BE2C (cell line): ENCODE results near the gene MTMR6. TPM values are rescaled to one million over a fixed set of nuclear protein-coding genes. Genes with fewer than 3 reads are reported as not detected.
"Not testable (repeated sequence)": the region's sequence is repeated elsewhere in the genome, so short reads cannot be mapped to it uniquely, and the experiment has no call there.

ENCODE experiments used
- DNase-seq: peaks from one replicate; pipeline ENCODE4 v3.0.0-alpha.2; 2020
- H3K27me3 ChIP-seq: fragments of 250-450 bp; sonication (Bioruptor Pico); 2 replicates; pipeline ENCODE4 v1.5.1; 2020; ENCODE audit warnings: mild to moderate bottlenecking
- H3K36me3 ChIP-seq: fragments of 250-450 bp; sonication (Bioruptor Pico); 2 replicates; pipeline ENCODE4 v1.5.1; 2020; ENCODE audit warnings: mild to moderate bottlenecking
- H3K4me1 ChIP-seq: fragments of 250-450 bp; sonication (Bioruptor Pico); 2 replicates; pipeline ENCODE4 v1.5.1; 2020
- H3K4me3 ChIP-seq: 2 replicates; pipeline ENCODE4 v1.5.1; 2011; ENCODE audit warnings: low read depth, low read length
- H3K9me3 ChIP-seq: fragments of 250-450 bp; sonication (Bioruptor Pico); 2 replicates; pipeline ENCODE4 v1.5.1; 2020
- polyA plus RNA-seq: library from polyadenylated mRNA; unstranded; fragments of >200 nt; gene quantifications from one replicate; pipeline ENCODE4 v1.2.1, GENCODE V29; 2012; ENCODE audit warnings: low read depth, missing spikeins; ENCODE audit not compliant: insufficient read length, insufficient read depth
- TF ChIP-seq, protein P1 (sequence below): IDR thresholded peaks from 2 replicates; pipeline ENCODE4 v1.5.1; 2012; ENCODE audit warnings: mild to moderate bottlenecking, low read depth, low read length

Gene MTMR6
- 15.5 TPM for polyA plus RNA-seq

DNA sequence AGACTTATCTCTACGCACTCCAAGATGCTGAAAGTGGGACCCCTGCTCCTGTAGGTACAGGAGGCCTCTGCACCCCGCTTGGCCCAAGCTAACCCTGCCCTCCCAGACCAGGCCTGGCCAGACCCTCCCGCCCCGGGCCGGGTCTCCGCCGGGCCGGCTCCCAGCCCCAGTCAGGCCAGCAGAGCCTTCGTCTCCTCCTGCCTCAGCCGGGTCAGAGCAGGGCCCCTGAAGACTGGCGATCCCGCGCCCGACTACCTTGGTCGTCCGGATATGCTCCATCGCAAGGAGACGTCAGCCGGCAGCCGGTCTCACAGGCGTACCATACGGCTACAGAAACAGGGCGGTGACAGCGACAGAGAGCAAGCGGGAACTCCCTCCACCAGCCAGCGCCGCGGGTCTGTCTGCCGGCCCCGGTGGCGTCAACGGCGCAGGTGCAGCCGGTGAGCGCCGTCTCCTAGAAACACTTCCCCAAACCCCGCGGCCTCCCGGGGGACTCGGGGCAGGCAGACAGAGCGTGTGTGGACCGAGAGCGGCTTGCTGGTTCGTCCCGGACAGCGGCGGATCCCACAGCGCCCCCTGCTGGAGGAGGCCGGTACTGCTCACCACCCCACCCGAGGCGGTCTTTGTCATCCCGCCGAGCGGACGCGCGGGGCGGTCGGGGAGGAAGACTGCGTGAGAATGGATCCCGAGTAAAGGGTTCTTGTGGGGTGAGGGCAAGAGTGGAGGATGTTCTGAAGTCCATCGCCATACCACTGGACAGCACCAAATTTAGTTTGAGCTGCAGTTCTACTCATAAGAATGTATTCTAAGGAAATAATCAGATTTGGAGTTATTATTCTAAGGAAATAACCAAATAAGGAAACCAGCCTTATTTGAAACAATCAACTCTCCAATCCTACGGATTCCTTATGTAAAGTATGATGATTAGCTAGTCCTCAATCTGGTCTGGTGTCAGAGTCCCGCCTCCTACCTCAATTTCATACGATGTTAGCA lies at the start of gene MTMR6:
TSS of gene MTMR6 (minus strand) at position 520 of the 993 bp plus-strand sequence. CDS start at position 279, 241 bp downstream.
- Histone ChIP-seq H3K27me3 (no peaks in the 10 kb centered on the region), H3K4me3 (peak within 1 kb of the TSS; percentile 98), H3K4me1 (no peaks in the 10 kb centered on the region), H3K9me3 (no peaks in the 10 kb centered on the region), H3K36me3 (no peaks in the 10 kb centered on the region)
- TF ChIP-seq, protein P1, sequence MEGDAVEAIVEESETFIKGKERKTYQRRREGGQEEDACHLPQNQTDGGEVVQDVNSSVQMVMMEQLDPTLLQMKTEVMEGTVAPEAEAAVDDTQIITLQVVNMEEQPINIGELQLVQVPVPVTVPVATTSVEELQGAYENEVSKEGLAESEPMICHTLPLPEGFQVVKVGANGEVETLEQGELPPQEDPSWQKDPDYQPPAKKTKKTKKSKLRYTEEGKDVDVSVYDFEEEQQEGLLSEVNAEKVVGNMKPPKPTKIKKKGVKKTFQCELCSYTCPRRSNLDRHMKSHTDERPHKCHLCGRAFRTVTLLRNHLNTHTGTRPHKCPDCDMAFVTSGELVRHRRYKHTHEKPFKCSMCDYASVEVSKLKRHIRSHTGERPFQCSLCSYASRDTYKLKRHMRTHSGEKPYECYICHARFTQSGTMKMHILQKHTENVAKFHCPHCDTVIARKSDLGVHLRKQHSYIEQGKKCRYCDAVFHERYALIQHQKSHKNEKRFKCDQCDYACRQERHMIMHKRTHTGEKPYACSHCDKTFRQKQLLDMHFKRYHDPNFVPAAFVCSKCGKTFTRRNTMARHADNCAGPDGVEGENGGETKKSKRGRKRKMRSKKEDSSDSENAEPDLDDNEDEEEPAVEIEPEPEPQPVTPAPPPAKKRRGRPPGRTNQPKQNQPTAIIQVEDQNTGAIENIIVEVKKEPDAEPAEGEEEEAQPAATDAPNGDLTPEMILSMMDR = peak; percentile 96
- peak; percentile 95 for DNase-seq

DNA sequence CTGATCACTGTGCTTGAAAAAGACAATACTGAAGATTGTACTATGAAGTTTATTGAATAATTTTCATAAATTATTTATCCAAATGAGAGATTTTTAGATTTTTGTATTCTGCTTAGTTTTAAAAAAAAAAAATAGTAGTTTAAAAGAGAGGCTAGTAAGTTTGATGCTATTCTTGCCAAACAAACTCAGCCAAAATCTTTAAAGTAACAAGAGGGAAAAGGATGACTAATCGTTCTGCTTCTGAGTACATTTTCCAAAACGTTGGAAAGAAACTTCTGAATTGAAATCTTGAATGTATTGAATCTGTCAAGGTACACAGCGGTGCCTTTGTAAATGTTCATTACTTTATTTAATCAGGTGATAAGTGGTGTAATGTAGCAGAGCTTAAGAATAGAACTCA lies 48.6 kb upstream of the MTMR6 start:
- DNase-seq = no peak
- no peaks in the 10 kb centered on the region for H3K9me3 ChIP-seq
- no peak overlapping the region for H3K4me3 ChIP-seq
- no peaks in the 10 kb centered on the region for H3K4me1 ChIP-seq
- no peaks in the 10 kb centered on the region for H3K27me3 ChIP-seq
- peaks cover 46% of the 10 kb centered on the region for H3K36me3 ChIP-seq
- TF ChIP-seq, protein P1 = no peak

DNA sequence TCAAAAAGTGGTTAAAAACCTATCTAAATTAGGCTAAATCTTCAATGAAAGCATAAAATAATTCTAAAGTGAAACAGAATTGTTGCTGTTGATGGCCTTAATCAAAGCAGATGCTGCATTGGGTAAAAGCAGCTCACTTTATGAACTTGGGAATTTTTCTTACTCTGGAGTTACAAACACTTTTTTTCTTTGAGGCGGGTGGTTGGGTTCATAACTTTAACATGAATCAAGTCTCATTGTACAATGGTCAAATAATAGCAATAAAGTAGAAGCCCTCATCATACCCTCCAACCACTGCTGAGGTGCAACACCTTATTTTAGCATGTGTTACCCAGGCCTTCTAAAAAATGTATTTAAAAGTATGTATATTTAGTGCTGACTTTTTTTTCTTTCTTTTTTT lies 43.3 kb upstream of the MTMR6 start:
- H3K4me3 ChIP-seq = no peak overlapping the region
- TF ChIP-seq, protein P1 = no peak
- H3K4me1 ChIP-seq = no peaks in the 10 kb centered on the region
- DNase-seq = no peak
- H3K36me3 ChIP-seq = peaks cover 70% of the 10 kb centered on the region
- H3K9me3 ChIP-seq = no peaks in the 10 kb centered on the region
- no peaks in the 10 kb centered on the region for H3K27me3 ChIP-seq

DNA sequence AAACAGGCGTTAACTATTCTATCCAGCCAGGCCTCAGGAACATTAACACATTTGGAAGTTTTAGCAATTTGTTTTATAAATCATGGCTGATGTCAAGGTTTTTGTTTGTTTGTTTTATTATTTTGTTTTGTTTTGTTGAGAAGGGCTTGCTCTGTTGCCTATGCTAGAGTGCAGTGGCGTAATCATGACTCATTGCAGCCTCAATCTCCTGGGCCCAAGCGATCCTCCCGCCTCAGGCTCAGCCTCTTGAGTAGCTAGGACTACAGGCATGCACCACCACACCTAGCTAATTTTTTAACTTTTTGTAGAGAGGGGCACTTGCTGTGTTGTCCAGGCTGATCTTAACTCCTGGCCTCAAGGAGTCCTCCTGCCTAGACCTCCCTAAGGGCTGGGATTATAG lies 42.4 kb upstream of the MTMR6 start:
- no peak for DNase-seq
- TF ChIP-seq, protein P1 = no peak

DNA sequence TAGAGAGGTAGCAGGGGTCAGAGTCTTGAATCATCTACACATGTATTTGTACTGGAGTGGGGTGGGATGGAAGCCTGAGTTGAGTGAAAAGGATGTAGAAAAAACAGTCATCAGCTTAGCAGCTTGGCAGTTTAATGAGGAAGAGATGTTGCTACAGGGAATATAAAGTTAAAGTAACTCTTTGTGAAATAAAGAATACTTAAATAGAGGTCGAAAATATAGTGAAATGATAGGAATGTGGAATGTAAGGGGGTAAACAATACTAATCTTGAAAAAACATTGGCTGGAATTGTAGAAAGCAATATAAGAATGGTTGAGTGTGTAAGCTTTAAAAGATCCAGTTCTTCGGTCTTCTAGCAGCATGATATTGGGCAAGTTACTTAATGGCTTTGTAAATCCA lies 36.8 kb upstream of the MTMR6 start:
- no peak overlapping the region for H3K4me3 ChIP-seq
- TF ChIP-seq, protein P1 = no peak
- no peak for DNase-seq
- no peaks in the 10 kb centered on the region for H3K27me3 ChIP-seq
- H3K9me3 ChIP-seq = no peaks in the 10 kb centered on the region
- H3K4me1 ChIP-seq = no peaks in the 10 kb centered on the region
- H3K36me3 ChIP-seq = peaks cover 84% of the 10 kb centered on the region

More for the DNA sequence above, 42.4 kb upstream of the MTMR6 start:
- Histone ChIP-seq H3K4me1 (no peaks in the 10 kb centered on the region), H3K36me3 (peaks cover 79% of the 10 kb centered on the region), H3K9me3 (no peaks in the 10 kb centered on the region), H3K27me3 (no peaks in the 10 kb centered on the region), H3K4me3 (no peak overlapping the region)

DNA sequence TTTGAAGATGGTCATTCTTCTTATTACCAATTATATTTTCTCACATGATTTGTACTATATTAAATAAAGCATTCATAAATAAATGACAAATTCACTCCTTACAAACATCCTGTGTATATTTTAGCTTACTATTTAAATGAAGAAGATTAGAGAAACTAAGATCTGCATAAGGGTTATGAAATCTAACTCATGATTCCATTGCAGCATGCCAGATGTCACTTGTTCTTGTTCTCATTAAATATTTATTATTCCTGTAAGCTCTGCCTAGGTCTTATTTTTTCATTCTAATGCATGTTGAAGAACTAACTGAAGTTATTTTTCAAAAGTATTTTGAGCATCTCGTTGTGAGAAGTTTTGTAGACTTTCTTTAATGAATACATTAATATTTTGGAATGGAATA lies 32.5 kb upstream of the MTMR6 start:
- H3K9me3 ChIP-seq = no peaks in the 10 kb centered on the region
- no peaks in the 10 kb centered on the region for H3K27me3 ChIP-seq
- TF ChIP-seq, protein P1 = no peak
- peaks cover 83% of the 10 kb centered on the region for H3K36me3 ChIP-seq
- no peak overlapping the region for H3K4me3 ChIP-seq
- no peaks in the 10 kb centered on the region for H3K4me1 ChIP-seq
- no peak for DNase-seq

DNA sequence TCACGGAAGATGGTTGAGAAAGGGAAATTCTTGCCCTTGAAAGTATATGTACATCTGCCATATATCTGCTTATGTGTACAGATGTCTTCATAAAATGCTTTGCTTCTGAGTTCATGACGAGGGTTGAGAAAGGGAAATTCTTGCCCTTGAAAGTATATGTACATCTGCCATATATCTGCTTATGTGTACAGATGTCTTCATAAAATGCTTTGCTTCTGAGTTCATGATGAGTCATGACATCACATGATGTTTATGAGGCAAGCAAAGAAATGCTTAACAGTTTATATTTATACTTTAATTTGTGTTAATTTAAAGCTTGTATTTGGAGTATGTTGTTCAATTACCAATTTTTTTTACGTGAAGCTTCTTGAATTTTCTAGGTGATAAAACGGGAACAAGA lies 31.7 kb upstream of the MTMR6 start:
- DNase-seq, H3K27me3 ChIP-seq, H3K9me3 ChIP-seq, H3K4me1 ChIP-seq, H3K4me3 ChIP-seq: not testable (repeated sequence)
- H3K36me3 ChIP-seq = peaks cover 88% of the 10 kb centered on the region
